ENCODE measurements around the gene SRRM4.

The SRRM4 gene

DNA sequence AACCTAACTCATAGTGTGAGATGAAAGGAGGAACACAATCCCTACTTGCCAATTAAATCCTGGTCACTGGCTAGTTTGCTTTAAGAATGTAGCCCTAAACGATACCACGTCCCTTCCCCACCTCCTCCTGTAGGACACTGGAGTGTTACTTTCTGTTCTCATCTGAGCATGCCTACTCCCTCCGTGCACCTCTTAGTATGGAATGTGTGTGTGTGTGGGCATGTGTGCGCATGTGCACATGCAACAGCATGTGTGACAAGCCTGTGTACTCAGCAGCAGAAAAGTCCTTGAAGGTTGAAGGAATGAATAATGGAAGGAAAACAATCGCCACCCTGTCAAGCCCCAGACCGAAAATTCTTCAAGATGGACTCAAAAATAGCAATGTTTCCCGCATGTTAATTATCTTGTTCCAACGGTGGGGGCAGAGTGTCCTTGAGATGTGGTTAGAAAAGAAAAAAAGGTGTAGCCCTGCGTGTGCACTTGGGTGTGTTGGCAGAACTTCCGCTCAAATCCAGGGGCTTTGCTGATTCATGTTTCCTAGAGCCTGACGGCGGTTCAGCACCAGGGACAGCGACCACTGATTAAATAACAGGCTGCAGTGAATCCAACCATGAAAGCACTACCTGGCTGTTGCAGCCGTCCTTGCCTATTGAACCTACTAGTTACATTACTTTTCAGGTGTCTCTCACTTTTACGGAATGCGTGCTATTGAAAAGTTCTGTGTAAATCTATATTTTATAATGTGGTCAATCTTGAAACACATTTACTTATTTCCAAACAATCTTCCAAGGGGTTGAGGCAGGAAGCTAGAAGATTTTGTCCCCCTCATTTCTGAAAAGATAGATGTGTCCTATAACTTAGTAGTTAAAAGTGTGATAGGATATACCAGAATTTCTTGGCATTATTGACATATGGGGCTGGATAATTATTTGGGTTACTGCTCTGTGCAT, 79.8 kb downstream of the SRRM4 start:
- no peaks in the 10 kb centered on the region for H3K9me3 ChIP-seq (ENCODE audit: control insufficient read depth, low read length)
- no peak overlapping the region for H3K4me3 ChIP-seq (ENCODE audit: insufficient read depth, low read depth, low read length)
- no peaks in the 10 kb centered on the region for H3K4me1 ChIP-seq (ENCODE audit: control insufficient read depth, insufficient read depth, low read length)
- H3K27me3 ChIP-seq (ENCODE audit: control insufficient read depth, insufficient read depth, low read length, poor library complexity, severe bottlenecking), result no peaks in the 10 kb centered on the region
- no peak overlapping the region for H3K27ac ChIP-seq (ENCODE audit: insufficient read depth, low read depth, low read length, poor library complexity, severe bottlenecking)
- WGBS, 2 experiments, result 37 to 41% methylated on average over 14 to 16 of the region's 16 CpGs
- H3K36me3 ChIP-seq (ENCODE audit: control insufficient read depth, insufficient read depth, low read length), result no peaks in the 10 kb centered on the region

DNA sequence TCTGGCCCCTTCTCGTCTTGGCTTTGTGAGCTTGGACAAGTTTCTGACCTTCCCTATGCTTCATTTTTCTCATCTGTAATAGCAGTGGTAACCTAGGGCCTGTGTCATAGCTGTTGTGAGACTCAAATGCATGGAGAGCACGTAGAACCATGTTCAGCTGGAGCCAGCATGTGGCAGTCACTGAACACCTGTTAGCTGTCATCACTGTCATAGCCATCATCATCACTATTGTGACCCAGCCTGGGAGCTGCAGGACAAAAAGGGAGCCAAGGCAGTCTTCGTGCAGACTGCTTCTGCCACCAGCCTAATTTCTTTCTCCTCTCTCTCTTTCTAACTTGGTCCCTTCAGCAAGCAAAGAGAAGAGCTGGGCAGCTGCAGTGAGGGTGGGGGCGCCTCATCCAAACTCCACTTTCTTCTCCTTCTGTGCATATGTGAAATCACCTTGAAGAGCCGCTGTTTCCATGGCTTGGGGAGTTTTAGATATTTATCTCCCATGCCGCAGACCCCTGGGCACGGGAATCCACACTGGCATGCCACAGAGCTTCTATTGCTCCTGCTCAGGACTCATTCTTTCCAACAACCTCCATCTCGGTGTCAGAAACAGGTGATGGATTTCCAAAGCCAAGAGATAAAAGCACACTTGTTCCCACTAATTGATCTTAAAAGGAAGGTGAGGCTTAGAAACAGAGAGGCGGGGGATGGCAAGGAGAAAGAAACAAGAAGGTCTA, 87.0 kb downstream of the SRRM4 start:
- H3K27me3 ChIP-seq (ENCODE audit: control insufficient read depth, insufficient read depth, low read length, poor library complexity, severe bottlenecking), result no peaks in the 10 kb centered on the region
- no peaks in the 10 kb centered on the region for H3K36me3 ChIP-seq (ENCODE audit: control insufficient read depth, insufficient read depth, low read length)
- no peak overlapping the region for H3K4me3 ChIP-seq (ENCODE audit: insufficient read depth, low read depth, low read length)
- 83 to 91% methylated on average over 9 of the region's 9 CpGs for WGBS, 2 experiments
- no peaks in the 10 kb centered on the region for H3K9me3 ChIP-seq (ENCODE audit: control insufficient read depth, low read length)
- no peak overlapping the region for H3K27ac ChIP-seq (ENCODE audit: insufficient read depth, low read depth, low read length, poor library complexity, severe bottlenecking)
- H3K4me1 ChIP-seq (ENCODE audit: control insufficient read depth, insufficient read depth, low read length), result peaks cover 6% of the 10 kb centered on the region

- Histone ChIP-seq H3K4me3 (ENCODE audit: insufficient read depth, low read depth, low read length) (no peak overlapping the region), H3K27ac (ENCODE audit: insufficient read depth, low read depth, low read length, poor library complexity, severe bottlenecking) (no peak overlapping the region), H3K9me3 (ENCODE audit: control insufficient read depth, low read length) (no peaks in the 10 kb centered on the region), H3K27me3 (ENCODE audit: control insufficient read depth, insufficient read depth, low read length, poor library complexity, severe bottlenecking) (no peaks in the 10 kb centered on the region), H3K36me3 (ENCODE audit: control insufficient read depth, insufficient read depth, low read length) (no peaks in the 10 kb centered on the region), H3K4me1 (ENCODE audit: control insufficient read depth, insufficient read depth, low read length) (peaks cover 6% of the 10 kb centered on the region)
- 61 to 64% methylated on average over 8 of the region's 8 CpGs for WGBS, 2 experiments
Observed at GRCh38 chr12:119069147-119069642, 87.9 kb downstream of the SRRM4 start.

- no peaks in the 10 kb centered on the region for H3K9me3 ChIP-seq (ENCODE audit: control insufficient read depth, low read length)
- H3K27ac ChIP-seq (ENCODE audit: insufficient read depth, low read depth, low read length, poor library complexity, severe bottlenecking), result no peak overlapping the region
- WGBS, 2 experiments, result 95 to 97% methylated on average over 5 to 6 of the region's 6 CpGs
- no peaks in the 10 kb centered on the region for H3K27me3 ChIP-seq (ENCODE audit: control insufficient read depth, insufficient read depth, low read length, poor library complexity, severe bottlenecking)
- H3K4me3 ChIP-seq (ENCODE audit: insufficient read depth, low read depth, low read length), result no peak overlapping the region
- H3K36me3 ChIP-seq (ENCODE audit: control insufficient read depth, insufficient read depth, low read length), result no peaks in the 10 kb centered on the region
- peaks cover 6% of the 10 kb centered on the region for H3K4me1 ChIP-seq (ENCODE audit: control insufficient read depth, insufficient read depth, low read length)
Observed at GRCh38 chr12:119071176-119071575, 89.8 kb downstream of the SRRM4 start.

- H3K27me3 ChIP-seq (ENCODE audit: control insufficient read depth, insufficient read depth, low read length, poor library complexity, severe bottlenecking), result no peaks in the 10 kb centered on the region
- H3K36me3 ChIP-seq (ENCODE audit: control insufficient read depth, insufficient read depth, low read length), result no peaks in the 10 kb centered on the region
- H3K4me1 ChIP-seq (ENCODE audit: control insufficient read depth, insufficient read depth, low read length), result peaks cover 6% of the 10 kb centered on the region
- H3K9me3 ChIP-seq (ENCODE audit: control insufficient read depth, low read length), result no peaks in the 10 kb centered on the region
- 92 to 95% methylated on average over 5 of the region's 5 CpGs for WGBS, 2 experiments
- H3K4me3 ChIP-seq (ENCODE audit: insufficient read depth, low read depth, low read length), result no peak overlapping the region
- H3K27ac ChIP-seq (ENCODE audit: insufficient read depth, low read depth, low read length, poor library complexity, severe bottlenecking), result no peak overlapping the region
Observed at GRCh38 chr12:119071638-119072231, 90.4 kb downstream of the SRRM4 start.

GRCh38 chr12:119072440-119072839, 91.1 kb downstream of the SRRM4 start:
- Histone ChIP-seq H3K4me3 (ENCODE audit: insufficient read depth, low read depth, low read length) (no peak overlapping the region), H3K9me3 (ENCODE audit: control insufficient read depth, low read length) (no peaks in the 10 kb centered on the region), H3K4me1 (ENCODE audit: control insufficient read depth, insufficient read depth, low read length) (peaks cover 6% of the 10 kb centered on the region), H3K36me3 (ENCODE audit: control insufficient read depth, insufficient read depth, low read length) (no peaks in the 10 kb centered on the region), H3K27ac (ENCODE audit: insufficient read depth, low read depth, low read length, poor library complexity, severe bottlenecking) (no peak overlapping the region), H3K27me3 (ENCODE audit: control insufficient read depth, insufficient read depth, low read length, poor library complexity, severe bottlenecking) (no peaks in the 10 kb centered on the region)
- 87 to 88% methylated on average over 6 of the region's 6 CpGs for WGBS, 2 experiments

- Histone ChIP-seq H3K4me1 (ENCODE audit: control insufficient read depth, insufficient read depth, low read length) (peaks cover 6% of the 10 kb centered on the region), H3K36me3 (ENCODE audit: control insufficient read depth, insufficient read depth, low read length) (no peaks in the 10 kb centered on the region), H3K9me3 (ENCODE audit: control insufficient read depth, low read length) (no peaks in the 10 kb centered on the region), H3K4me3 (ENCODE audit: insufficient read depth, low read depth, low read length) (no peak overlapping the region), H3K27ac (ENCODE audit: insufficient read depth, low read depth, low read length, poor library complexity, severe bottlenecking) (no peak overlapping the region), H3K27me3 (ENCODE audit: control insufficient read depth, insufficient read depth, low read length, poor library complexity, severe bottlenecking) (no peaks in the 10 kb centered on the region)
- WGBS, 2 experiments, result 75 to 80% methylated on average over 3 of the region's 3 CpGs
Observed at GRCh38 chr12:119075222-119075787, 94.0 kb downstream of the SRRM4 start.

DNA sequence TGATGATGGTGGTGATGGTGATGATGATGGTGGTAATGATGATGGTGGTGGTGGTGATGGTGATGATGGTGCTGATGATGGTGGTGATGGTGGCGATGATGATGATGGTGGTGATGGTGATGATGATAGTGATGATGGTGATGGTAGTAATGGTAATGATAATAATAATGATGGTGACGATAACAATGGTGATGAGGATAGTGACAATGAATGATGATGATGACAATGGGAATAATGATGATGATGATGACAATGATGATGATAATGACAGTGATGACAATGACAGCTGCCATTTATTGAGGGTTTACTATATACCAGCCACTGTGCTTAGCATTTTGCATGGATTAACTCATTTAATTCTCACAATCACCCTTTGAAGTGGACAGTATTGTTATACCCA, 94.6 kb downstream of the SRRM4 start:
- H3K4me3 ChIP-seq (ENCODE audit: insufficient read depth, low read depth, low read length), result no peak overlapping the region
- H3K4me1 ChIP-seq (ENCODE audit: control insufficient read depth, insufficient read depth, low read length), result peaks cover 6% of the 10 kb centered on the region
- H3K36me3 ChIP-seq (ENCODE audit: control insufficient read depth, insufficient read depth, low read length), result no peaks in the 10 kb centered on the region
- no peaks in the 10 kb centered on the region for H3K9me3 ChIP-seq (ENCODE audit: control insufficient read depth, low read length)
- H3K27ac ChIP-seq (ENCODE audit: insufficient read depth, low read depth, low read length, poor library complexity, severe bottlenecking), result no peak overlapping the region
- no peaks in the 10 kb centered on the region for H3K27me3 ChIP-seq (ENCODE audit: control insufficient read depth, insufficient read depth, low read length, poor library complexity, severe bottlenecking)
- 88 to 95% methylated on average over 2 of the region's 2 CpGs for WGBS, 2 experiments

DNA sequence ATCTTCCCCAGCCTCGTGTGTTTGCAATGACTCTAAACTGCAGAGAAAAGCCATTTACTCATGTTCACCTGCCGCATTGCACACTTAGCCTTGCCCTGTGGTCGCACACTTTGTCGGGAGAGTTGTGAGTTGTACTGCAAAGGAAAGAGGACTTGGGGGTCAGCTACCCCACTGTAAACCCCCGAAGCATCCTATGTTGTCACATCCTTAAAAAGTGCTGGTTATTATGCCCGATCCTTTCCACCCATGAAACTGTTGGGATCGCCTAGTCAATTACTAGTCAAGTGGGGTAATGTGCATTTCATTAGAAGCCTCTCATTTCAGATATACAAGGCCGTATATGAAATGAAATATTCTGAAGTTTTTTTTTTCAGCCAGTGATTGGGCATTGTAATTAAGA, 98.2 kb downstream of the SRRM4 start:
- Histone ChIP-seq H3K36me3 (ENCODE audit: control insufficient read depth, insufficient read depth, low read length) (no peaks in the 10 kb centered on the region), H3K27me3 (ENCODE audit: control insufficient read depth, insufficient read depth, low read length, poor library complexity, severe bottlenecking) (peaks cover 9% of the 10 kb centered on the region), H3K27ac (ENCODE audit: insufficient read depth, low read depth, low read length, poor library complexity, severe bottlenecking) (no peak overlapping the region), H3K9me3 (ENCODE audit: control insufficient read depth, low read length) (no peaks in the 10 kb centered on the region), H3K4me3 (ENCODE audit: insufficient read depth, low read depth, low read length) (no peak overlapping the region), H3K4me1 (ENCODE audit: control insufficient read depth, insufficient read depth, low read length) (peaks cover 10% of the 10 kb centered on the region)
- 95 to 96% methylated on average over 7 to 8 of the region's 8 CpGs for WGBS, 2 experiments

Measured in ectodermal cell (in vitro differentiated cells).